GM13976 (cell line): ENCODE data around the gene SNX32.

ENCODE experiments used
- DNase-seq: peaks from one replicate; pipeline ENCODE4 v3.0.0; 2012; ENCODE audit warnings: low spot score
- in situ Hi-C: fragments of 300-500 bp; cut with MboI; formaldehyde crosslinking; loops from one replicate; pipeline ENCODE4 v1.12.0; 2022; ENCODE audit warnings: low sequenced_read_pairs, mixed read lengths, inconsistent platforms; ENCODE audit not compliant: unreplicated experiment
- TF ChIP-seq, protein P1 (sequence below): IDR thresholded peaks from 2 replicates; pipeline ENCODE4 v1.5.1; 2012; ENCODE audit warnings: borderline replicate concordance, mild to moderate bottlenecking; ENCODE audit not compliant: insufficient read depth; ENCODE audit errors: extremely low read depth, missing control alignments, control extremely low read depth

SNX32 gene

DNA sequence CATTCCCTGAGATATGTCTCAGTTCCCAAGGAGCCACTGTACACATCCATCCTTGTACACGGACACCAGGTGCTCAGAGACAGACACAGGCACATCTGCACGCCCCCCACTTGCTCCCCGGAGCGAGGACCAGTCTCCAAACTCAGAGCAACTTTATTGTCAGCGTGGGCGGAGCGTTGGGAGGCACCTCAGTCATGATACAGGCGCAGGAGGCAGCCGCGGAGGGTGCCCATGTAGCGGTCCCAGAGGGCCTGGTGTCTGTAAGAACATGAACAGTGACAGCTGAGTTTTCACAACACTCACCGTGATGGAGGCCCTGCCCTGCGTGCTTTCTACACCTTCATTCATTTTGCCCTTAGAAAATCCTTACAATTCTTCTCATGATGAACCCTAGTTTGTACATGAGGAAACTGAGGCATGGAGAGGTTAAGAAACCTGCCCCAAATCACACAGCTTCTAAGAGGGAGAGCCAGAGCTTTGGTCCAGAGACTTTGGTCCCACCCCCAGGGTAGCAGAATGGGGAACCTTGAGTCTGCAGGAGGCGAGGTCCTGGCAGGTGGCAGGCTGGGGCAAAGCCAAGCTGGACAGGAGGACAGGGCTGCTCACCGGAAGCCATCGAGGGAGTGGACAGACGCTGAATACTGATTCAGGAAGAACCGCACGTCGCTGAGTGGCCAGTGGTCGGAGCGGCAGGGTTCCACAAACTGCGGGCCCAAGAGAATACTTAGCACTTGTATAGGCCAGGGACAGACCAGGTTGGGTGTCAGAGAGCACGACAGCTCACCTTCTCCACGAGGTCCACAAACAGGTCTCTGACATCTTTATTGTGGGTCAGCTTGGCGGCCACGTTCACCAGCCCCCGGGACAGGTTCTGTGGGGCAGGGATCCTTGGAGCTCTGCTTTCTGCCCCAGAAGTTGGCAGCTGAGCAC is 50.3 kb downstream of the SNX32 start:
- DNase-seq = no peak
- TF ChIP-seq, protein P1, sequence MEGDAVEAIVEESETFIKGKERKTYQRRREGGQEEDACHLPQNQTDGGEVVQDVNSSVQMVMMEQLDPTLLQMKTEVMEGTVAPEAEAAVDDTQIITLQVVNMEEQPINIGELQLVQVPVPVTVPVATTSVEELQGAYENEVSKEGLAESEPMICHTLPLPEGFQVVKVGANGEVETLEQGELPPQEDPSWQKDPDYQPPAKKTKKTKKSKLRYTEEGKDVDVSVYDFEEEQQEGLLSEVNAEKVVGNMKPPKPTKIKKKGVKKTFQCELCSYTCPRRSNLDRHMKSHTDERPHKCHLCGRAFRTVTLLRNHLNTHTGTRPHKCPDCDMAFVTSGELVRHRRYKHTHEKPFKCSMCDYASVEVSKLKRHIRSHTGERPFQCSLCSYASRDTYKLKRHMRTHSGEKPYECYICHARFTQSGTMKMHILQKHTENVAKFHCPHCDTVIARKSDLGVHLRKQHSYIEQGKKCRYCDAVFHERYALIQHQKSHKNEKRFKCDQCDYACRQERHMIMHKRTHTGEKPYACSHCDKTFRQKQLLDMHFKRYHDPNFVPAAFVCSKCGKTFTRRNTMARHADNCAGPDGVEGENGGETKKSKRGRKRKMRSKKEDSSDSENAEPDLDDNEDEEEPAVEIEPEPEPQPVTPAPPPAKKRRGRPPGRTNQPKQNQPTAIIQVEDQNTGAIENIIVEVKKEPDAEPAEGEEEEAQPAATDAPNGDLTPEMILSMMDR = no peak
- in situ Hi-C loops = loop anchor here (5.0 kb wide), 1 partner anchor 103 kb away; no protein-coding TSS in a partner anchor

DNA sequence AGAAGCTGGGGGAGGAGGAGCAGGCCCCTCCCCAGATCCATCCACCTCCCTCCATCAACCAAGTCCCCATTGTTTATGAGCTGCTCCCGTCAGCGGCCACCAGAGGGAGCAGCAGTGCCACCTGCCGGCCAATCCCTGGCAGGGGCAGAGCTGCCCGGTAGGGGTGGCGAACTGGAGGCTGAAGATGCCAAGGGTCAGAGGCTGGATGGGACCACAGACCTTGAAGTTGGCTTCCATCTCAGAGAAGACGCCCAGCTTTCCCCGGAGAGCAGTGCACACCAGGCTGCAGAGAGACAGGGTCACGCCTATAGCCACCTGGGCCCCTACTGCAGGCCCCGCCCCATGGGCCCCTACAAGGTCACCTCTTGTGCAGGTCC is 50.9 kb downstream of the SNX32 start:
- in situ Hi-C loops = loop anchor here (5.0 kb wide), 1 partner anchor 103 kb away; no protein-coding TSS in a partner anchor
- TF ChIP-seq, protein P1 = peak; percentile 100
- peak; percentile 88 for DNase-seq

DNA sequence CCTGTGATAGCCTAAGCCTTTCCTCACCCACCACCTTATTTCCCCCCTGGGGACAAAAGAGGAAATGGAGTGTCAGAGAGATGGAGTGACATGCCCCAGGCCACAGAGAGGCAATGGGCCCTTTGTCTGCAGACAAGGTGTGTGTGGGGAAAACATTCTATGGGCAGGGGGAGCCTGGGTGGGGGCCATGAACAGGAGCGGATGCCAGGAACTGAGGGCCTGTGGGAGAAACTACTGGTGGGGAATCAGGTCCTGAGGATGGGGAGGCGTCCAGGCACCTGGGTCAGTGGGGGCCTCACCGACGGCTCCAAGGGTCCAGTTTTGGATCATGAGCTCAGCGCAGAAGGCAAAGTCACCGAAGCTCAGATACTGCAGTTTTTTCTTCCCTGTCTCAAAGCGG is 51.5 kb downstream of the SNX32 start:
- no peak for DNase-seq
- in situ Hi-C loops = no loop called here
- TF ChIP-seq, protein P1 = no peak

DNA sequence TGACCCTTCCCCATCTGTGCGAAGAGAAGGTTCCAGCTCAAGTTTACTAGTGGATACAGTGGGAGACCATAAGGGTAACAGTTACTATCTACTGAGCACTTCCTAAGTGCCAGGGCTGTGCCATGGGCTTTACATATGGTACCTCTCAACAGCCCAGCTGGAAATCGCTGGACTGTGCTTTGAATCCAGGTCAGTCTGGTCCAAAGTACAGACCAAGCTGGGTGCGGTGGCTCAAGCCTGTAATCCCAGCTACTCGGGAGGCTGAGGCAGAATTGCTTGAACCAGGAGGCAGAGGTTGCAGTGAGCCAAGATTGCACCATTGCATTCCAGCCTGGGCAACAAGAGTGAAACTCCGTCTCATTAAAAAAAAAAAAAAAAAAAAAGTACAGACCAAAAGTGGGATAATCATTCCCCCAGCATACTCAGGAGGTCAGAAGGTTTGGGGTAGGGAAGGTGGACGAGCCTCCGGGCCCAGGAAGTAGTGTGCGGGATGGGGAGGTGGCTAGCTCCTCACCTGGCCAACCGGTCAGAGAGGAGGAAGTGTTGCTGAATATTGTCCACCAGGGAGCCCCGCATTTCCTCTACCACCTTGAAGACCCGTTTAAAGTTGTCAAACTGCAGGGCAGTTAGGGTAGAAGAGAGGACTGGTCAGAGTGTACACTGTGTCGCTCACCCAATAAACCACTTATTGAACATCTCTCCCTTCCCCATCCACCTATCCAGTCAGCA is 52.2 kb downstream of the SNX32 start:
- TF ChIP-seq, protein P1 = no peak
- in situ Hi-C loops = no loop called here
- DNase-seq = no peak

DNA sequence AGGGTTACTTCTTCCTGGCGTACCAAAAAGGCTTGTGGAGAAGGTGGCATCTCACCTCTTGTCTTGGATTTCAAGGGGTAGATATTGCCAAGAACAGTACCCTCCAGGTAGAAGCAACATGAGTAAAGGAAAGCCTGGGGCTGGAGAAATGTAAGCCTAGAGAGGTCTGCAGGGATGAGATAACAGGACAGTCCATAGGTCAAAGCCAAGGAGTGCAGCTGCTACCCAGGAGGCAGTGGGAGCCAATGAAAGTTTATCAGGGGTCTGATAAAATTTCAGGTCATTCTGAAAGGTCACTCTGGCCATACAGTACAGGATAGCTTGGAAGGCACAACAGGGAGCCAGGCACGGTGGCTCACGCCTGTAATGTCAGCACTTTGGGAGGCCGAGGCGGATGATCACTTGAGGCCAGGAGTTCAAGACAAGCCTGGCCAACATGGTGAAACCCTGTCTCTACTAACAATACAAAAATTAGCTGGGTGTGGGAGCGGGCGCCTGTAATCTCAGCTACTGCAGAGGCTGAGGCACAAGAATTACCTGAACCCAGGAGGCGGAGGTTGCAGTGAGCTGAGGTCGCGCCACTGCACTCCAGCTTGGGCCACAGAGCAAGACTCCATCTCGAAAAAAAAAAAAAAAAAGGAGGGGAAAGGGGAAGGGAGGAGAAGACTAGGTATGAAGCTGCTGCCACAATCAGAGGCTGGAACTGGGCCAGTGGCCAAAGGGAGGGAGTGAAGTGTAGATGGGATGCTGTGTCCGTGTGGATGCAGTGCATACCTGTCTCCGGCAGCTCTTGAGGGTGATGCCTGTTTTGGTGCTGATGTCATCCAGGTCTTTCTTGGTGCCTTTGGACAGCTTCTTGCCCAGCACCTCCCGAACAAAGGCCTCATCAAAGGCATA is 53.3 kb downstream of the SNX32 start:
- in situ Hi-C loops = no loop called here
- DNase-seq = no peak
- TF ChIP-seq, protein P1 = no peak

DNA sequence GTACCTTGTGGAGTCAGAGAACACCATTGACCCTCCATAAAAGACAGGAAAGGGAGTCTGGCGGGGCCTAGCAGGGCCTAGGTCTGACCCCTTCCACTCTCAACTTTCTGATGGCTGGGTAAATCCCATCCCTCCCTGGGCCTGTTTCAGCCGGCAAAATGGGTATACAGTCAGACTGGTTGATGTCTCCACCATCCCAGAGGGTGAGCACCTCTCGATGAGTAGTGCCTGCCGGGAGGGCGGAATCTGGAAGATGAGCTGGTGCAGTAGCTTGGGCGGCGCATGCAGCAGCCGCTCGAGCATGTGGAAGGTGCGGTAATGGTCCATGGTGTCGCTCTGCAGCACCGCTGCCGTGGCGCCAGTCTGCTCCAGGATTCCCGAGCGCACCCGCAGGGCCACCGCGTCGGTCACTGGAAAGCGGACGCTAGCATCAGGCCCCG is 54.0 kb downstream of the SNX32 start:
- in situ Hi-C loops = no loop called here
- TF ChIP-seq, protein P1 = peak; percentile 0
- DNase-seq = no peak
